GM18499 (cell line): ENCODE results near the gene LOXL1.
"Not testable (repeated sequence)": the region's sequence is repeated elsewhere in the genome, so short reads cannot be mapped to it uniquely, and the experiment has no call there.

ENCODE experiments used
- ATAC-seq: cut with Tn5 transposase; IDR thresholded peaks from one replicate; pipeline ENCODE4 v1.9.1; 2021; ENCODE audit warnings: moderate number of reproducible peaks; ENCODE audit not compliant: insufficient read depth, unreplicated experiment

The LOXL1 gene

DNA sequence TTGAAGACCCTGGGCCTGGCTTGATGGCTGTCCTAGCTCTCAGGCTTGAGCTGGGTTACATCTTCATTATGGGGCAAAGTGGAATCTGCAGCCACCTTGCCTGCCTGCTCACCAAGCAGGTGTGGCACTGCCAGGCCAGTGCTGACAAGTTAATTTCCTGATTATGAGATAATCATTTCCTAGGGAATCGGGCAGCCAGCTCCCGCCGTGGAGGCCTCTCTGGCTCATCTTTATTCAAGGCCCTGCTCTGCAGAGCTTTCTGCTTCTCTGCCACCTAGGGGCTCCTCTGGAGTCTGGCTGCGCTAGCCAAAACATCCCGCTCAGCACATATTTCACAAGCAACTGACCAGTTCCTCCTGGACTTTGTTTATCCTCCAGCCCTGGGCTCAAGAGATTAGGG, 9.9 kb downstream of the LOXL1 start:
- no peak for ATAC-seq

DNA sequence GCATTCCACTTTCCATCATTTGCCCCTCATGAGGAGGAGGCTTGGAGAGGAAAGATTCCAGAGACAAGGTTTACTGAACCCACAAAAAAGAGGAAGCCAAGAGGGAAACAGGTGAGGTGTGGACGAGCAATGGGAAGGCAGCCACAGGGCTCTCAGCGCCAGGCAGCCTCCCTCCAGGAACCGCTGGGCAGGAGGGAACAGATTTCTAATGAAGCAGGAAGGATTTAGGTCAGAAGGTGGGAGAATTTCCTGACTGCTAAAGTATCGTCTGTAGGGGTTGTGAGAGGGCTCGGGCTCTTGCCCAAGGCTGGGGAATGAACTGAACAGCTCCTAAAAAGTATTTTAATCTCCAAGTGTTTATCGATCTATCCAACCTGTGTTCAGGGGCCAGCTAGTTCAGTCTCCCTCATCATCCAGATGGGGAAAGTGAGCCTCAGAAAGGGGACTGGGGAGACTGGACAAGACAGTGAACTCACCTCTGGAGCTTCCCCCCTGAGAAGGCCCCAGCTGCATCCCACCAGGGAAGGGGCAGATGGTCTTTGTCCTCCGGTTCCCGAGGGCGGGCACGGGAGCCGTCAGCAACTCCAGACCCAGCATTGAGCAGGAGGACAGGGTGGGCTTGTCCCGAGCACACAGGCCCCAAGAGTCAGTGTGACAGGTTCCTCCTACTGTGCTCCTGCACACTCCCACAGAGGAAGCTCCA, 10.5 kb downstream of the LOXL1 start:
- no peak for ATAC-seq

DNA sequence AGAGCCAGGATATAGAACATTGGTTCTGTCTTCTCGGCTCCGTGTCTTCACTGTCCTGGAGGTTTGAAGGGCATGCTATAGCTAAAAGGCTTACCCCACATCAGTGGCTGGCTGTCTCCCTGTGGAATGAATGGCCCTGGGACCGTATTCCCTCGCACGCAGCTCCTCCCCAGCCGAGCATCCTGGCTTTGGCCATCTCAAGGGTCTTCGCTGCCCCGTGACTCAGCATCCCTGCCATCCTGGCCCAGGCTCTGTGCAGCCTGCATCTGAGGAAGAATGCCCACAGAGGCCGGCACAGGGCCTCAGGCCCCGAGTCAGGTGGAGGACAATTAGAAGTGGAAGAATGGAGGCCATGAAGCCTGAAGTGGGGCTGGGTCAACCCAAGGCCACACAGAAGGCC, 11.0 kb downstream of the LOXL1 start:
- no peak for ATAC-seq

DNA sequence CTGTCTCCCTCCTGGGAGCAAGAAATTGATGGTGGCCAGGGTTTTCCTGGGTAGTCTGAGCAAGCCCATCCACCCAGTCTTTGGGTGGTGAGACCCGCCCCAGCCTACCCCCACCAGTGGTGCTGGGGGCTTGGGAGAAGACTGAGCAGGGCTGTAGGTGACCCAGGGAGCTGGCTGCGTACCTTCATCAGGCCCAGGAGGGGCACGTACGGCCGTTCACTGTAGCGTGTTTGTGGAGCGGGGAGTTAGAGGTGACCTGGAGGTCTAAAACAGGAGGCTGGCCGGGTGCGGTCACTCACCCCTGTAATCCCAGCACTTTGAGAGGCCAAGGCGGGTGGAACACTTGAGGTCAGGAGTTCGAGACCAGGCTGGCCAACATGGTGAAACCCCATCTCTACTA, 11.5 kb downstream of the LOXL1 start:
- no peak for ATAC-seq

DNA sequence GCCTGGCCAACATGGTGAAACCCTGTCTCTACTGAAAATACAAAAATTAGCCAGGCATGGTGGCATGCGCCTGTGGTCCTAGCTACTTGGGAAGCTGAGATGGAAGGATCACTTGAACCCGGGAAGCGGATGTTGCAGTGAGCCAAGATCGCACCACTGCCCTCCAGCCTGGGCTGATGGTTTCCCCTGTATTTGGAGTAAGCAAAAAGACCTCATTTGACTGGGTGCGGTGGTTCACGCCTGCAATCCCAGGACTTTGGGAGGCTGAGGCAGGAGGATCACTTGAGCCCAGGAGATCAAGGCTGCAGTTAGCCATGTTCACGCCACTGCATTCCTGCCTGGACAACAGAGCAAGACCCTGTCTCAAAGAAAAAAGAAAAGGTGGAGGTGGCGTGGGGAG, 12.3 kb downstream of the LOXL1 start:
- not testable (repeated sequence) for ATAC-seq

DNA sequence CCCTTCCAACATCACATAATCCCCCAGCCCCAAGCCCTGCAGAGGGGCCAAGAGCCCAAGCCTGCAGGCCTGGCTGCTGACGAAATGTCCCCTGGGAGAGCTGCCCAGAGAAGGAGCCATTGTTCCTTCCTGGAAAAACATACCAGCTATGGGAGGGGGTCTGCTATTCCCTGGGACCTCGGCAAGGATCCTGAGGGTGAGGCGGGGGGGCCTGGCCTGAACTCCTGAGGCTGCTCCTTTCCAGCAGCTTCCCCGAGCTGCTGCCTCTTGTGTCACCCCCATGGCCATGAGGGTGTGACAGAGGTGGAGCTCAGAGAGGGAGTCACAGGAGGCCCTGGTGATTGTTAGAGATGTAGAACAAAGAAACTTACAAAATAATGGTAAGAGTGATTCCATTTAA, 12.9 kb downstream of the LOXL1 start:
- ATAC-seq: no peak

DNA sequence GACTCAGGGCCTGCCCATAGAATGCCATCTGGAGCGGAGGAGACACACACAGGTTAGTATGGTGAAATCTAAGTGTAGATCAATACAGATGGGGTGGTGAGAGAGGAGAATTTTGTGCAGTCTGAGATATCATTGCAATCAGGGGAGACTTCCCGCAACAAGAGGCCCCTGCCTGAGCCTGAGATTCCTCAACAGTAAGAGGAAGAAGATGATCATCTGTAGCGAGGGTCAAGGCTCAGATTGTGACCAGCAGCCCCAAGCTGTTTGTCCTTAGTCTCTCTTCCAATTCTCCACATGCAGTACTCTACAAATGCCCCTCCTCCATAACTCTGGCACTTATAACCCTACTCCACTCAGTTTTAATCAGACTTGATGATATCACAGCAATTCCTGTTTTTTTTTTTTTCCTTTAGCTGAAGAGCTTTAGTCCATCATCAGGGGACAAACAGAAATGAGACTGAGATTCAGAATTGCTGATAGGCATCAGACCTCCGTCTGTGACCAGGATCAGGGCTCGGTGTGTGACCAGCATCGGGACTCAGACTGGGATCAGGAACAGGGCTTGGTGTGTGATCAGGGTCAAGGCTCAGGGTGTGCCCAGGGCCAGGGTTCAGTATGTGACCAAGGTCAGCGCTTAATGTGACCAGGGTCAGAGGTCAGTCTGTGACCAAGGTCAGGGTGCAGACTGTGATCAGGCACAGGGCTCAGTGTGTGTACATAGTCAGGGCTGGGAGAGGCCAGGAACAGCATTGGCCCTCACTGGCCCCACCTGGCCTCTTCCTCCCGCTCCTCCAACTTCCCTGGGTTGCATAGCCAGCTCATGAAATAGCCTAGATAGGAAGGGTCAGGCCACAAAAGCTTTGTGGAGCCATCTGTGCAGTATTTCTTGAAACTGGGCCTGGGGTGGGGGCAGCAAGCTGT, 14.1 kb downstream of the LOXL1 start:
- ATAC-seq: no peak

DNA sequence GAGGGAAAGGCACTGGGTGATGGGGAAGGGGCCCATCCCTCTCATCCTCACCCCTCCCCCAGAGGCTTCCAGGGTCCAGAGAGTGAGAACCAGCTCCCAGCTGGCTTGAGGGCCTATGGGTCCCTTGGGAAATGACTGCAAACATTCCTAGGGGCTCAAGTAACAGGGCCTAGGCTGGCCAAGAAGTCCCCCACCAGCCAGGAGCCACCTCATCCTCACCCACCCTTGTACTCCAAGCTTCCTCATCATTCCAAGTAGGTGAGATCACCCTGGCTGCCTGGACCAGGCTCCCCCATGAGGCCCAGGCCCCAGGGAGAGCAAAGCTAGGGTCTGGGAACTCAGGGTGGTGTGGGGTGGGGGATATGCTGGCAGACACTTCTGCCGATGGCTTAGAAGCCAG, 14.8 kb downstream of the LOXL1 start:
- no peak for ATAC-seq

DNA sequence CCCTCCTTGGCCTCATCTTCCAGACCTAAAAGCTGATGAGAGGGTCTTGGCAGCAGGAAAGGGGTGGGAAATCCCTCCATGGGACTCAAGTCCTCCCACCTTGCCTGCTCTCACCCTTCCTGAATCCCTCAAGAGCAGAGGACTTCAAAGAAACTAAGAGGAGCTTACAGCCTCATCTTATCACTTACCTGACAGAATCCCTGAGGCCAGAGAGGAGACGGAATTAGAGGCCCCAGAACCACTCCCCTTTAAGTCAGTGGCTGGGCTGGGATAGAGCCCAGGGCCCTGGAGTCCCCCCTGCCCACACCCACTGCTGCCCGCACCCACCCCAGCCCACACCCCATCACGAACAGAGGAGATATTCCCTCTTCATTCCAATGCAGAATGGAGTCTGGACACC, 15.2 kb downstream of the LOXL1 start:
- no peak for ATAC-seq

DNA sequence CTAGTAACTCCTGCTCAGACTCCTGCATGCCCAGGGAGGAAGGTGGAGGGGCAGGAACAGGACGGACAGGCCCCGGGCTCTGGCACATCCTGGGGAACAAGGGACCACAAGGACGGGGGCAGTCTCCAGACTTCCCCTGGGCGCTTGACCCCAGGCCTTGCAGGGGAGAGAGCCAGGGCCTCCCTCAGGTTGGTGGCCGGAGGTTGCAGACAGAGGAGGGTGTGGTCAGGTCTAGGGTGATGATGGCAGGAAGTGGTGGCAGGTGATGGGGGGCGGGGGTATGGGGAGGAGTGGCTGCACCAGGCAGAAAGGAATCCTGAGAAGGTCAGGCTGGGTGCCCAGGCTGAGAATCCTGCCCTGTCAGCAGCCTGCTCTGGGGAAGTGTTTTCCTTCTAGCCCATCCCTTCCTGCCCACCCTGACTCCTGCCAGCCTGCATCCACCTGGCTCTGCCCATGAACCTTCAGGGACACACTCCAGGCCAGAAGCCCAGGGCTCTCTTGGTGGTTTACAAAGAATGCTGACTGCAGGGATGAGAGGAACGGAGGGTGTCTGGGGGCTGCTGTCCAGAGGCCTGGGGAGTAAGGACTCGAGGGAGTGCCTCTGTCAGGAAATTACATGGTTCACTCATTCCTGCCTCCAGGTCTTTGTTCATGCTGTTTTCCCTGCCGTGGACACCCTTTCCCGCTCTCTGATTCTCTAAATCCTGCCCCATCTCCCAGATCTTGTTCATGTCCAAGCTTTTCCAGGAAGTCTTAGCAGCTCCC, 15.8 kb downstream of the LOXL1 start:
- ATAC-seq: no peak

DNA sequence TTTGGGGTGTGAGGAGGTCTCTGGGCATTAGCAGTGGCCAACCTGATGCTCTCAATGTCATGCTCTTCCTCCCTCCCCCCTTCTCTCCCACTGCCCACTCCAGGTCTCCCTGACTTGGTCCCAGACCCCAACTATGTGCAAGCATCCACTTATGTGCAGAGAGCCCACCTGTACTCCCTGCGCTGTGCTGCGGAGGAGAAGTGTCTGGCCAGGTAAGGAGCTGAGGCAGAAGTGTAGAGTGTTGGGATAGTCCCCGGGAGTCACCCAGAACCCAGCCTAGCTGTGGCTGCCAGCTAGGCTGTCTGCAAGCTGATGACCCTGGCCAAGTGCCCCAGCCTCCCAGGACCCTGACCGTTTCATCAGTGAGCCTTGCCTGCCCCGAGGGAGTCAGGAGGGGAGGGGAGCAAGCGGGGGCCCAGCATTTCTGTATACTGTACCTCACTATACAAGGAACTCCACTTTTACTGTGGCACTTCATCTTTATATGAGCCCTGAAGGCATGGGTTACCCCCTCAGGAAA, 16.5 kb downstream of the LOXL1 start:
- no peak for ATAC-seq

DNA sequence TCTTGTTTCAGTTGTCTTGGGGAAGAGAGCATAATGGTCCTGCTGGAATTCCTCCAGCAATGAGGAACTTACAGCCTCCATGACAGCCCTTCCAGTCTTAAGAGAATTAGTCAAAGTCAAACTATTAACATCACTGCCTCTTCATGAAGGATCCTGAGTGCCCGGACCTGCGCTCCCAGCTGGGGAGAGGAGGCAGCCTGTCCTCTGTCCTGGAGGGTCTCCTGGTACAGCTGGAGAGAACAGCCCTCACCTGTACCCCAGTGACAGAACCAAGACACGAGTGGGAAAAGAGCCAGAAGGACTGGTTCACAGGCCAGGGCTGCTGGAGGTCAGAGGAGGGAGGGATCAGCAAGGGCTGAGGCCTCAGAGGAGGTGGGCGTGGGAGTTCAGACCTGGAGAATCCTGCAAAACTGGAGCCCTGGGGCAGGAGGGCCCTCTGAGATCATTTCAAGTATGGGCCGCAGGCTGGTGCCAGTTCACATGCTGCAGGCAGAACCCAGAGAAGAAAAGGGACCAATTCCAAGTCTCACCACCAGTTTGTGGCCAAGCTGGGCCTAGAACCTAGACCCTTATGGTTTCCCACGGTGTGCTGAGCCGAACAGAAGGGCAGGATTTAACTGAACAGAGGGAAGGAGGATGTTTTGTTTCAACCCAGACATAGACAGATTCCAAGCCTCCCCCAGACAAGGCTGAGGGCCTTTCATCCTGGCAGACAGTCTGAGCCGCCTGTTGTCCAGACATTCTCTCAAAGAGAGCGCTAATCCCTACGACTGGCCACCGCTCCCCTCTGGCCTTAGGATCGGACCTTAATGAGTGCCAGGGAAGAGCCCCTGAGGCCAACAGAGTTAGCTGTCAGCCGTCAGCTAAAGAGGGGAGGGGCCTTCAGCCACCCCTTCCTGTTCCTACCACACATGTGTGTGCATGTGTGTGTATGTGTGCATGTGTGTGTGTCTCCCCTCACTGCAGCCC, 18.2 kb downstream of the LOXL1 start:
- ATAC-seq: no peak

DNA sequence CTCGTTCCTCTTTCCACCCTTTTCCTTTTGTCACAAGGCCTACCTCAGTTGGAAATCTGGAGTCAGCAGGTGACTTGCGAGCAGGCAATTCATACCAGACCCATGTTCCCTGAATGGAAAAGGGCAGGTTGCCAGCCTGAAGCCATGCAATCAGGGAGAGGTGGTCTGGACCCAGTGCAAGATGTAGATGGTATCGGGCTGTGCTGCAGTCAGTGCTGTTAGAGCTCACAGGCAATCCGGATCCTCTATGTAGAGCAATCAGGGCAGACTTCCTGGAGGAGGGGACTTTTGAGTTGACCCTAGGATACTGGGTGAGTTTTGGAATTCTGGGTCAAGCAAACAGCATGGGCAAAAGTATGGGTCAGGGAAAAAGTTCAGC, 18.9 kb downstream of the LOXL1 start:
- no peak for ATAC-seq

DNA sequence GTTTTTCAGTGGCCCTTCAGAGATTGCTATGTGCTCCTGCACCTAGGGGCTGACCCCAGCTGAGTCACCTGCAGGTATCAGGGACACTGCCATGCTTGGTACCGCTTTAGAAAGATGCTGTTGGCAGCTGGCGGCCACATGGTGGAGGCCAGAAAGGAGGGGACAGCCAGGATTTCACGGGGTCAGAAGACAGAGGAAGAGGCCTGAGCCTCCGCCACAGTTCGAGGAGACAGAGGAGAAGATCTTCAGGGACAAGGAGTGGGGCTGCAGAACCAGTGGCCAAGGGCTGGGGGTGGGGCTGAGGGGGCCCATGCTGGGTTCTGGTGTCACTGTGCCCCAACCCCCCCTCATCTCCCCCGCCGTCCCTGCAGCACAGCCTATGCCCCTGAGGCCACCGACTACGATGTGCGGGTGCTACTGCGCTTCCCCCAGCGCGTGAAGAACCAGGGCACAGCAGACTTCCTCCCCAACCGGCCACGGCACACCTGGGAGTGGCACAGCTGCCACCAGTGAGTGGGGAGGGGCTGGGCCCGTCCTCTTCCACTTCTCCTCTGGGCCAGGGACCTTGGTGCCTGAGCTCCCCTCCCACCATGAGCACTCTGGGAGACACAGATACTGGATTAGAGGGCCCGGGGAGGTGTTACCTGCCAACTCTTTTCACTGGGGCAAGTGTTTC, 19.9 kb downstream of the LOXL1 start:
- no peak for ATAC-seq

DNA sequence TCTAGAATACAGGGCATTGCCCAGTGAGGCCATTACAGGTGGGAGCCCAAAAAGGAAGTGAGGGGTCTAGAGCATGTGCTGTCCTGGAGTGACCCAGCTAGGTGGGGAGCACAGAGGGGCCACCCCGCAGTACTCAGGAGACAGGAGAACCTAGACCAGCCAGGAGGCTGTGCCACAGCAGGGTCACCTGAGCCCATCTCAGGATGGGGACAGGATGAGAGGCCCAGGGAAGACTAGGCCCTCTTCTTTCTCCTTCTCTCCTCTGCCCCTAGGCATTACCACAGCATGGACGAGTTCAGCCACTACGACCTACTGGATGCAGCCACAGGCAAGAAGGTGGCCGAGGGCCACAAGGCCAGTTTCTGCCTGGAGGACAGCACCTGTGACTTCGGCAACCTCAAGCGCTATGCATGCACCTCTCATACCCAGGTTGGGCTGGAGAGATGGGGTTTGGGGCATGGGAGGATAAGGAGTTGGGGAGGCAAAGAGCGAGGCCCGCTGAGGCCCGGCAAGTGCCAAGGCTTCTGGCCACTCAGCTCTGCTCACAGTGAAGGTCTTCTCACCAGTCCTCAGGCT, 20.6 kb downstream of the LOXL1 start:
- no peak for ATAC-seq

DNA sequence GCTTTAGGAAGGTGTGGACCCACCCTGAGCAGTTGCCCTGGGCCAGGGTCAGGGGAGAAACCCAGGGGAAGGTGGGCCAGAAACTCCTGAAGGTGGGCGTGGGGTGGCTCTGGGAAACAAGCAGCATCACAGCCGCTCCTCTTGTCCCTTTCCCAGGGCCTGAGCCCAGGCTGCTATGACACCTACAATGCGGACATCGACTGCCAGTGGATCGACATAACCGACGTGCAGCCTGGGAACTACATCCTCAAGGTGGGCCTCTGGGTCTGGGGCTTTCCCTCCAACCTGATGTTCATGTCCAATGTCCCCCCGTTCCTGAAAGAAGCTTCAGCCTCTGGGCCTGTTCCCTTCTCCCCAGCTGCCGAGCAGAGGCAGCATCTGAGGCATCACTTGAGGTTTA, 21.4 kb downstream of the LOXL1 start:
- no peak for ATAC-seq

DNA sequence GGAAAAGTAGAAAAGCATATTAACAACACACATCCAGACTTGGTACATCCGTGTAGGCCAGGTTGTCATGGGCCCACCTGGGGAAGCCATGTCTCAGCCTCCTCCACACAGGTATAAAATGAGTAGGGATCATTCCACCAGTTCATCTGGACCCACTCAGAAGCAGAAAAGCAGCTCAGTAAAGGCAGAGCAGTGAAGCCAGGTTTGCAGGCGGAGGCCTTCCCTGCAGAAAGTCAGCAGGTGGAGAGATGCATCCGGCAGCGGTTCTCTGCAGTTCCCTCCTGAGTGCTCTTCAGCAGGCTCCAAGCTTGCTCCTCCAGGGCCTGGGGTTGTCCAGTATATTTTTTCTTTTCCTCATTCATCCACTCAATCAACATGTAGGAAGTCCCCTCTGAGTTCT, 22.1 kb downstream of the LOXL1 start:
- ATAC-seq: no peak

DNA sequence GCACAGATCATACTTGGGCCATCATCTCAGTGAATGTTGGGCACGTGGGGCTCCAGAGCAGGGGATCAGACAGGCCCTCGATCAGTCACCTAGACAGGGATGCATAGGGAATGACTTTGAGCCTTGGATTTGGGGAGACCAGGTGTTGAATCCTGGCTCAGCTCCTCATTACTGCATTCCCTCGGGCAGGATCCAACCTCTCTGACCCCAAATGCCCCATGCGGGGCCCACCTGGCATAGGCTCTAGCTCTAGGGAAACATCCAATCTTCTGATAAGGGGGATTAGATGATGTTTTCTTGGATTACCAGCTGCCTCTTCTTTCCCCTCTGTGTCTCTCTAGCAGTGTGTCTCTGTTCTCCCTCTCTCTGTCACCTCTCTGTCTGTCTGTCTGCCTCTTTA, 22.7 kb downstream of the LOXL1 start:
- no peak for ATAC-seq

DNA sequence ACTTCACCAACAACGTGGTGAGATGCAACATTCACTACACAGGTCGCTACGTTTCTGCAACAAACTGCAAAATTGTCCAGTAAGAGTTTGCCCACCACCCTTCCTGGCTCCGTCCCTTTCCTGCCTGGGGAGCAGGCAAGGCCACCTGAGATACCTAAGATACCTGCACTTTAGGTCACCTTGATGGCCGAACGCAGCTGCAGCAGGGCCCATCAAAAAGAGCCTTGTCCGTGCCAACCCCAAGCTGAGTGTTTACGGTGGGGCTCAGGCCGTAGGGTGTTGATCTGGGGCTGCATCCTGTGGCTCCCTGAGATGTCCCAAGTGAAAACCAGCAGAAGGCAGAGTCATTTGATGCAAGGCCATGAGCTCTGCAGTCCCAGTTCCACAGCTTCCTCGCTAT, 23.2 kb downstream of the LOXL1 start:
- ATAC-seq: no peak
